Testis (tissue), 3 donors: ENCODE data around the gene PAK1. TPM values are rescaled to one million over a fixed set of nuclear protein-coding genes. Genes with fewer than 3 reads are reported as not detected.
"Not testable (repeated sequence)": the region's sequence is repeated elsewhere in the genome, so short reads cannot be mapped to it uniquely, and the experiment has no call there.

Source experiments
- DNase-seq: peaks from one replicate; pipeline ENCODE4 v3.0.0-alpha.2; 2019
- H3K27ac ChIP-seq, 2 donors: fragments of 200-600 bp; sonication (generic); one replicate each; pipeline ENCODE4 v1.5.1; 2019
- H3K27me3 ChIP-seq: fragments of 200-600 bp; sonication (generic); one replicate; pipeline ENCODE4 v1.5.1; 2019
- H3K36me3 ChIP-seq: fragments of 200-600 bp; sonication (generic); one replicate; pipeline ENCODE4 v1.5.1; 2017; ENCODE audit warnings: low read depth; ENCODE audit errors: missing control alignments
- H3K4me1 ChIP-seq: fragments of 200-600 bp; sonication (generic); one replicate; pipeline ENCODE4 v1.5.1; 2019
- H3K4me3 ChIP-seq, 2 donors: fragments of 200-600 bp; sonication (generic); one replicate each; pipeline ENCODE4 v1.5.1; 2017 to 2019
- H3K9me3 ChIP-seq: fragments of 200-600 bp; sonication (generic); one replicate; pipeline ENCODE4 v1.5.1; 2017
- CTCF ChIP-seq, 3 experiments: fragments of 450-650 bp in 2 of 3; fragments of 200-600 bp in 1 of 3; sonication (generic) in 1 of 3; IDR thresholded peaks; one replicate each; pipeline ENCODE4 v1.5.1; 2016 to 2019; ENCODE audit warnings: antibody characterized with exemption in 3 of 3, mild to moderate bottlenecking in 2 of 3, moderate library complexity in 1 of 3
- POLR2A ChIP-seq: fragments of 450-650 bp; IDR thresholded peaks from one replicate; pipeline ENCODE4 v1.6.1; 2017; ENCODE audit warnings: antibody characterized with exemption, mild to moderate bottlenecking, moderate library complexity
- WGBS, 2 donors: methylation state at CpG; one replicate each; pipeline ENCODE4 v1.1.5; 2018; 5-methylcytosine and 5-hydroxymethylcytosine counted together
- intact Hi-C: fragments of 100-400 bp; cut with DNase I; formaldehyde crosslinking; loops from one replicate; pipeline ENCODE4 v1.15.1; 2023; ENCODE audit warnings: low total_unique reads
- polyA plus RNA-seq: library from polyadenylated mRNA; stranded (reverse); fragments of 350-450 nt; fragmentation: Illumina TruSeq; extraction: RNeasy Lipid Tissue Mini Kit (QIAGEN cat#74804); gene quantifications from one replicate; pipeline ENCODE4 v1.2.3, GENCODE V29; 2014; ENCODE audit warnings: low read depth, low replicate concordance; ENCODE audit not compliant: insufficient read depth
- total RNA-seq, 2 donors: library from RNA; depleted of rRNA; stranded (reverse); fragments of >200 nt; gene quantifications; one replicate each; pipeline ENCODE4 v1.2.3, GENCODE V29; 2016

PAK1 gene
- total and polyA plus RNA-seq, 3 donors from 2014 or later = 60.1 to 80.9 (median 63.2) TPM

- Histone ChIP-seq H3K4me1 (no peaks in the 10 kb centered on the region), H3K4me3 (no peak overlapping the region), H3K27me3 (no peaks in the 10 kb centered on the region), H3K36me3 (no peaks in the 10 kb centered on the region), H3K27ac (no peak overlapping the region), H3K9me3 (no peaks in the 10 kb centered on the region)
- no peak for DNase-seq
- intact Hi-C loops = no loop called here
- TF ChIP-seq POLR2A = no peak
- TF ChIP-seq CTCF (IDR thresholded peaks at IDR 0.05) = no peak
These were observed 86.2 kb downstream of the PAK1 start for GRCh38 chr11:77387701-77388100.

- WGBS, 2 donors = 33 to 55% methylated on average over 1 of the region's 1 CpG
- Histone ChIP-seq H3K9me3 (no peaks in the 10 kb centered on the region), H3K4me3 (no peak overlapping the region), H3K4me1 (no peaks in the 10 kb centered on the region), H3K36me3 (no peaks in the 10 kb centered on the region), H3K27ac (no peak overlapping the region), H3K27me3 (no peaks in the 10 kb centered on the region)
- DNase-seq = no peak
- TF ChIP-seq POLR2A (no peak), CTCF (IDR thresholded peaks at IDR 0.05) (no peak)
- intact Hi-C loops = no loop called here
These were observed 87.7 kb downstream of the PAK1 start for GRCh38 chr11:77386178-77386577.

GRCh38 chr11:77385255-77385771 lies 88.6 kb downstream of the PAK1 start:
- H3K4me1 ChIP-seq, H3K4me3 ChIP-seq, H3K9me3 ChIP-seq, DNase-seq, H3K27ac ChIP-seq, H3K27me3 ChIP-seq, intact Hi-C loops, H3K36me3 ChIP-seq: not testable (repeated sequence)
- WGBS, 2 donors = 94 to 98% methylated on average over 8 of the region's 8 CpGs

GRCh38 chr11:77384571-77384970 lies 89.3 kb downstream of the PAK1 start:
- Histone ChIP-seq H3K9me3 (no peaks in the 10 kb centered on the region), H3K4me1 (no peaks in the 10 kb centered on the region), H3K4me3 (no peak overlapping the region), H3K27me3 (no peaks in the 10 kb centered on the region), H3K36me3 (no peaks in the 10 kb centered on the region), H3K27ac (no peak overlapping the region)
- DNase-seq = no peak
- 49 to 72% methylated on average over 2 of the region's 2 CpGs for WGBS, 2 donors
- intact Hi-C loops = no loop called here
- TF ChIP-seq POLR2A (no peak), CTCF (IDR thresholded peaks at IDR 0.05) (no peak)

- H3K4me1 ChIP-seq, H3K27me3 ChIP-seq, H3K4me3 ChIP-seq, intact Hi-C loops, H3K27ac ChIP-seq, DNase-seq, H3K9me3 ChIP-seq, H3K36me3 ChIP-seq: not testable (repeated sequence)
- WGBS, 2 donors = 98 to 99% methylated on average over 6 to 7 of the region's 7 CpGs
These were observed 90.5 kb downstream of the PAK1 start for GRCh38 chr11:77383349-77383748.
